ENCODE data around the gene NPR1. TPM values are rescaled to one million over a fixed set of nuclear protein-coding genes. Genes with fewer than 3 reads are reported as not detected.

Gene NPR1
- total RNA-seq, 1 donor from 2014 or later = 0.92 TPM

DNA sequence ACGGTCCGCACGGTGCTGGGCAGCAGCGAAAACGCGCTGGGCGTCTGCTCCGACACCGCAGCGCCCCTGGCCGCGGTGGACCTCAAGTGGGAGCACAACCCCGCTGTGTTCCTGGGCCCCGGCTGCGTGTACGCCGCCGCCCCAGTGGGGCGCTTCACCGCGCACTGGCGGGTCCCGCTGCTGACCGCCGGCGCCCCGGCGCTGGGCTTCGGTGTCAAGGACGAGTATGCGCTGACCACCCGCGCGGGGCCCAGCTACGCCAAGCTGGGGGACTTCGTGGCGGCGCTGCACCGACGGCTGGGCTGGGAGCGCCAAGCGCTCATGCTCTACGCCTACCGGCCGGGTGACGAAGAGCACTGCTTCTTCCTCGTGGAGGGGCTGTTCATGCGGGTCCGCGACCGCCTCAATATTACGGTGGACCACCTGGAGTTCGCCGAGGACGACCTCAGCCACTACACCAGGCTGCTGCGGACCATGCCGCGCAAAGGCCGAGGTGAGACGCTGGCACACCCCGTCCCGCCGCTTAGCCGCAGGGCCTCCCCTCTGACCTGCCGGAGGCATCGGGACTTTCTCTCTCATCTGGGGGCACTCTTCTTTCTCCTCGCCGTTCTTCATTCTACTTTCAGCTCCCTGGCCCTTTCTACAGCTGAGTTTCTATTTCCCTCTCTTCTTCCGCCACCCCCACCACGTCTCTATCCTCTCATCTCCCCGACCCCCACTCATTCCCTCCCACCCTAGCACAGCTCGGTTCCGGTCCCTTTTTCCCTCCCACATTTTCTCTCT lies 1.0 kb downstream of the NPR1 start:
- H3K4me3 ChIP-seq (ENCODE audit: low read depth, low read length) = peak overlapping the region; percentile 71
- DNase-seq (ENCODE audit: low read depth) = no peak
- TF ChIP-seq, protein P1, sequence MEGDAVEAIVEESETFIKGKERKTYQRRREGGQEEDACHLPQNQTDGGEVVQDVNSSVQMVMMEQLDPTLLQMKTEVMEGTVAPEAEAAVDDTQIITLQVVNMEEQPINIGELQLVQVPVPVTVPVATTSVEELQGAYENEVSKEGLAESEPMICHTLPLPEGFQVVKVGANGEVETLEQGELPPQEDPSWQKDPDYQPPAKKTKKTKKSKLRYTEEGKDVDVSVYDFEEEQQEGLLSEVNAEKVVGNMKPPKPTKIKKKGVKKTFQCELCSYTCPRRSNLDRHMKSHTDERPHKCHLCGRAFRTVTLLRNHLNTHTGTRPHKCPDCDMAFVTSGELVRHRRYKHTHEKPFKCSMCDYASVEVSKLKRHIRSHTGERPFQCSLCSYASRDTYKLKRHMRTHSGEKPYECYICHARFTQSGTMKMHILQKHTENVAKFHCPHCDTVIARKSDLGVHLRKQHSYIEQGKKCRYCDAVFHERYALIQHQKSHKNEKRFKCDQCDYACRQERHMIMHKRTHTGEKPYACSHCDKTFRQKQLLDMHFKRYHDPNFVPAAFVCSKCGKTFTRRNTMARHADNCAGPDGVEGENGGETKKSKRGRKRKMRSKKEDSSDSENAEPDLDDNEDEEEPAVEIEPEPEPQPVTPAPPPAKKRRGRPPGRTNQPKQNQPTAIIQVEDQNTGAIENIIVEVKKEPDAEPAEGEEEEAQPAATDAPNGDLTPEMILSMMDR (conservative IDR thresholded peaks at IDR 0.05; ENCODE audit: low read depth, low read length) = peak; percentile 11

DNA sequence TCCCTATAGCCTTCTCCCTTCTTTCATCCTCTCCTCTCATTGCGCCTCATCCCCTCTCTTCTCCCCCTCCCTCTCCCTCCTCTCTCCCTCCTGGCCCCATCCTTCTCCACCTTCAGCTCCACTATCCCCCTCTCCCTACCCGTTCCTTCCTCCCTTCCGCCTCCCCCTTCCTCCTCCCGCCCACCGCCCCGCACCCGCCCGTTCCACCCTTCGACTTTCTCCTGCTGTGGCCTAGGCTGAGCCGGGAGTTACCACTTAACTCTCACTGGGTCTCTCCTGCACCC lies 1.6 kb downstream of the NPR1 start:
- DNase-seq (ENCODE audit: low read depth) = no peak
- H3K4me3 ChIP-seq (ENCODE audit: low read depth, low read length) = peak overlapping the region; percentile 71
- TF ChIP-seq, protein P1 (conservative IDR thresholded peaks at IDR 0.05; ENCODE audit: low read depth, low read length) = no peak

DNA sequence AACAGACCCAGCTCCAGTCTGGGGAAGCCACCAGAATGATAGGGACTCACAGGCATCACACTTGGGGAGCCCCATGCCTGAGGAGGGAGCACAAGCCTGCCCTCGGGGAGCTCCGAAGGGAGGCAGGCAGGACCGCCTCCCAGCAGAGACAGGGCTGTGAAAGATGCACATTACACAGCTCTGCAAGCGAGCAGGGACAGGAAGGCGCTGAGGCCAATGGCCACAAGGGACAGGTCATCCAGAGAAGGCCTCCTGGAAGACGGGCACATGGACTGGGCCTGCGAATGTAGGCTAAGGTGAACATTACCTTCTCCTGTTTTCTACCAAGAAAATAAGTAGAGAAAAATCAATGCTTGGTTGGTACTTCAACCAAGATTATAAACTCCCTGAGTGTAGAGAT lies 4.2 kb downstream of the NPR1 start:
- no peak overlapping the region for H3K4me3 ChIP-seq (ENCODE audit: low read depth, low read length)
- no peak for DNase-seq (ENCODE audit: low read depth)
- TF ChIP-seq, protein P1 (conservative IDR thresholded peaks at IDR 0.05; ENCODE audit: low read depth, low read length) = no peak

DNA sequence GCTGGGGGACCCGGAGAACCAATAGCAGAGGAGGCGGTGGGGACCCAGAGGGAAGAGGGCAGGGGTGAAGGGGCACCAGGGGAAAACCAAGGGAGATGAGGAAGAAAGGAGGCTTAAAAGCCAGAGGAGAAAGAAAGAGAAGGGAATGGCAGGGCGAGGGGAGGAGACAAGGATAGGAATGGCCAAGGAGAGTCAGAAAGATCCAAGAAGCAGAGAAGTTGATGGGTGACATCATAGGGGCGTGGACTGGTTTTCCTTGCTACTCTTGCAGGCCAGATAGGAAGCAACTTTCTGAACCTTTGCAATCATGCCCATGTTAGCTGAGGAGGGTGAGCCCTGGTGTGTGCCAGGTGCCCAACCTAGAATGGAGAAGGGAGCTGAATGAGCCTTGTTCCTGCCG lies 5.4 kb downstream of the NPR1 start:
- no peak overlapping the region for H3K4me3 ChIP-seq (ENCODE audit: low read depth, low read length)
- TF ChIP-seq, protein P1 (conservative IDR thresholded peaks at IDR 0.05; ENCODE audit: low read depth, low read length) = no peak
- DNase-seq (ENCODE audit: low read depth) = no peak

DNA sequence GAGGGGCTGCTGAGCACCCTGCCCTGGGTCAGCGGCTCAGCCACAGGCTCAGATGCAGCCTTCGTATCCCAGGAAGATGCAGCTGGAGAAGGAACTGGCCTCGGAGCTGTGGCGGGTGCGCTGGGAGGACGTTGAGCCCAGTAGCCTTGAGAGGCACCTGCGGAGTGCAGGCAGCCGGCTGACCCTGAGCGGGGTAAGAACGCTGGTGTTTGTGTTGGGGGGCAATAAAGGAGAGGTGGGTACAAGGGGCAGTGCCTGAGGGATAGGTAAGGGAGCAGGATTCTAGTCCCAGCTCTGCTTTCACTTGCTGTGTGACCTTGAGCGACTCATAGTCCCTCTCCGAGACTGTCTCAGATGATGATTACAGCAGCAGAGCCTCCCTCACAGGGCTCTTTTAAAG lies 6.4 kb downstream of the NPR1 start:
- TF ChIP-seq, protein P1 (conservative IDR thresholded peaks at IDR 0.05; ENCODE audit: low read depth, low read length) = no peak
- no peak for DNase-seq (ENCODE audit: low read depth)
- no peak overlapping the region for H3K4me3 ChIP-seq (ENCODE audit: low read depth, low read length)

DNA sequence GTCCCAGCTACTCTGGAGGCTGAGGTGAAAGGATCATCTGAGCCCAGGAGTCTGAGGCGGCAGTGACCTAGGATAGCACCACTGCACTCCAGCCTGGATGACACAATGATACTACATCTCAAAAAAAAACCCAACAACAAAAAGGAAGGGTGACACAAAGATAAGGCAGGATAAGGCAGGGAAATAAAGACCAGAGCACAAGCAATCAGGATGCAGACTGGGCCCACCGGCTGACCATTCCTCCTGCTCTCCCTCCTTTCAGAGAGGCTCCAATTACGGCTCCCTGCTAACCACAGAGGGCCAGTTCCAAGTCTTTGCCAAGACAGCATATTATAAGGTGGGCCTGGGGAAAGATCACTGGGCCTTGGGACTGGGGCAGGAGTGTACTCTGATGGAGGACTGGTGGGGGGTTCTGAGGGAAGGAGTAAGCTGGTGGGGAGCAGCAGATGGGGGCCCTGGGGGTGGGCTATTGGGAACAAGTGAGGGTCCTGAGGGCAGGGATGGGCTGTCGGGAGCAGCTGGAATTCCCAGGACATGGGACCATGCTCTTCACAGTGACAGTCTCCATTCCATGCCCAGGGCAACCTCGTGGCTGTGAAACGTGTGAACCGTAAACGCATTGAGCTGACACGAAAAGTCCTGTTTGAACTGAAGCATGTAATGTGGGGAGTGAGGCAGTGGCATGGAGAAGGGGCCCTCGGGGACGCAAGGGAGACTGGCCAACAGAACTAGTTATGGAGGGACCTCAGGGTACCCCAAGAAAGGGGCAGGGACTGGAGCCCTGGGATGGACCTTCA lies 7.3 kb downstream of the NPR1 start:
- TF ChIP-seq, protein P1 (conservative IDR thresholded peaks at IDR 0.05; ENCODE audit: low read depth, low read length) = no peak
- no peak overlapping the region for H3K4me3 ChIP-seq (ENCODE audit: low read depth, low read length)
- no peak for DNase-seq (ENCODE audit: low read depth)

Measured in epithelial cell of proximal tubule (primary cell).